Measurements from ENCODE around the gene SMAD6. TPM values are rescaled to one million over a fixed set of nuclear protein-coding genes. Genes with fewer than 3 reads are reported as not detected.

The SMAD6 gene
- total and polyA plus RNA-seq, 2 experiments from 2014 or later, result 1.6 to 15.7 TPM

GRCh38 chr15:66707310-66708082 lies 5.5 kb downstream of the SMAD6 start:
- peaks cover 35% of the 10 kb centered on the region for H3K27me3 ChIP-seq (ENCODE audit: insufficient read depth)
- Mint-ChIP-seq H3K27me3 (ENCODE audit: insufficient read depth, low read depth, poor library complexity) (peaks cover 28% of the 10 kb centered on the region), H3K4me3 (no peak overlapping the region; the same call in 2 of the 3 replicates), H3K36me3 (ENCODE audit: low read depth) (peaks cover 2% of the 10 kb centered on the region; the same call in 1 of the 3 replicates), H3K27ac (no peak overlapping the region), H3K4me1 (peaks cover 30% of the 10 kb centered on the region), H3K9me3 (no peaks in the 10 kb centered on the region)
- no peak overlapping the region for H2AFZ ChIP-seq
- peaks cover 4% of the 10 kb centered on the region for H3F3A ChIP-seq (replicated peaks; ENCODE audit: low read depth)
- no peak overlapping the region for H3K27ac ChIP-seq (ENCODE audit: low read depth)
- ATAC-seq (peak; percentile 78), DNase-seq (ENCODE audit: low spot score) (peak; percentile 88)
- 0 out of 2 replicates have a peak overlapping the region, but pooled peaks have one; percentile 11 for H3K4me3 ChIP-seq
- no peaks in the 10 kb centered on the region for H3K36me3 ChIP-seq (ENCODE audit: insufficient read depth)
- peak overlapping the region; percentile 49 for H3K4me2 ChIP-seq
- peak; percentile 40 to 67; a peak in 3 of 4 replicates for TF ChIP-seq CTCF (conservative IDR thresholded peaks at IDR 0.05; ENCODE audit: low read depth in 2 of 2)
- no peak for TF ChIP-seq STAT1 (IDR thresholded peaks at IDR 0.05; ENCODE audit: unreplicated experiment)
- no peak for TF ChIP-seq ZNF462 (CRISPR knock-in tag; IDR thresholded peaks at IDR 0.05)
- TF ChIP-seq NANOG (IDR thresholded peaks at IDR 0.05; ENCODE audit: borderline replicate concordance), result no peak
- TF ChIP-seq ETS1 (IDR thresholded peaks at IDR 0.05), result no peak
- no peaks in the 10 kb centered on the region for H3K9me2 ChIP-seq (ENCODE audit: insufficient read depth)
- peaks cover 20% of the 10 kb centered on the region for H3K4me1 ChIP-seq (ENCODE audit: insufficient read depth)
- peaks cover 15% of the 10 kb centered on the region for H3K79me2 ChIP-seq (replicated peaks; ENCODE audit: insufficient read depth)
- peaks cover 27% of the 10 kb centered on the region for H4K20me1 ChIP-seq (replicated peaks; ENCODE audit: insufficient read depth)
